Keratinocyte (primary cell): ENCODE measurements around the gene SCLY. TPM values are rescaled to one million over a fixed set of nuclear protein-coding genes. Genes with fewer than 3 reads are reported as not detected.

Source experiments
- DNase-seq: peaks from one replicate; pipeline ENCODE4 v3.0.0-alpha.2; 2011; ENCODE audit warnings: low read depth, missing footprints, low spot score
- FAIRE-seq: peaks from 2 replicates; lab custom pipeline; 2011; peaks lifted over from hg19 to GRCh38; lab: Jason Lieb, UNC
- H2AFZ ChIP-seq: 2 replicates; pipeline ENCODE4 v1.6.0; 2012; ENCODE audit warnings: low read length, control low read depth, inconsistent platforms; ENCODE audit not compliant: control insufficient read depth
- H3K27ac ChIP-seq: 2 replicates; pipeline ENCODE4 v1.5.1; 2011; ENCODE audit warnings: low read length; ENCODE audit not compliant: control insufficient read depth, insufficient read depth
- H3K27me3 ChIP-seq: 3 replicates; pipeline ENCODE4 v1.6.0; 2011; ENCODE audit warnings: low read length; ENCODE audit not compliant: control insufficient read depth, insufficient read depth; ENCODE audit errors: extremely low read depth
- H3K36me3 ChIP-seq, 2 experiments: 2 replicates in 1 of 2; 3 replicates in 1 of 2; pipeline ENCODE4 v1.5.1; 2011; ENCODE audit warnings: low read length in 2 of 2, mild to moderate bottlenecking in 1 of 2; ENCODE audit not compliant: control insufficient read depth in 2 of 2, insufficient read depth in 2 of 2; ENCODE audit errors: extremely low read depth in 1 of 2
- H3K4me1 ChIP-seq: 3 replicates; pipeline ENCODE4 v1.5.1; 2011; ENCODE audit warnings: low read length; ENCODE audit not compliant: control insufficient read depth, insufficient read depth; ENCODE audit errors: extremely low read depth
- H3K4me2 ChIP-seq: 3 replicates; pipeline ENCODE4 v1.6.0; 2011; ENCODE audit warnings: low read depth, low read length; ENCODE audit not compliant: control insufficient read depth, insufficient read depth; ENCODE audit errors: extremely low read depth
- H3K4me3 ChIP-seq, 3 experiments: fragments of 200-600 bp in 1 of 3; sonication (generic) in 1 of 3; 2 replicates in 2 of 3; 3 replicates in 1 of 3; pipeline ENCODE4 v1.5.1; 2011 to 2016; ENCODE audit warnings: low read length in 3 of 3, mild to moderate bottlenecking in 3 of 3, control low read depth in 2 of 3, inconsistent platforms in 1 of 3, low read depth in 1 of 3, mixed read lengths in 1 of 3, mixed run types in 1 of 3, moderate library complexity in 1 of 3; ENCODE audit not compliant: control insufficient read depth in 2 of 3, insufficient read depth in 2 of 3; ENCODE audit errors: extremely low read depth in 1 of 3
- H3K79me2 ChIP-seq: 2 replicates; pipeline ENCODE4 v1.6.0; 2012; ENCODE audit warnings: low read length; ENCODE audit not compliant: control insufficient read depth, insufficient read depth
- H3K9ac ChIP-seq: 3 replicates; pipeline ENCODE4 v1.6.0; 2011; ENCODE audit warnings: low read length; ENCODE audit not compliant: control insufficient read depth, insufficient read depth; ENCODE audit errors: extremely low read depth
- H3K9me1 ChIP-seq: 3 replicates; pipeline ENCODE4 v1.6.0; 2011; ENCODE audit warnings: low read length; ENCODE audit not compliant: control insufficient read depth, insufficient read depth; ENCODE audit errors: extremely low read depth
- H3K9me3 ChIP-seq: 2 replicates; pipeline ENCODE4 v1.5.1; 2012; ENCODE audit warnings: low read depth, low read length; ENCODE audit not compliant: control insufficient read depth
- H4K20me1 ChIP-seq: 3 replicates; pipeline ENCODE4 v1.6.0; 2011; ENCODE audit warnings: low read length; ENCODE audit not compliant: control insufficient read depth, insufficient read depth; ENCODE audit errors: extremely low read depth
- EZH2 ChIP-seq: IDR thresholded peaks from one replicate; pipeline ENCODE4 v1.6.1; 2012; ENCODE audit warnings: inconsistent platforms, mild to moderate bottlenecking, low read length, moderate library complexity
- dilution Hi-C: fragments of 300-500 bp; cut with MboI; formaldehyde crosslinking; loops from one replicate; pipeline ENCODE4 v1.7.0; 2020; ENCODE audit warnings: low sequenced_read_pairs; ENCODE audit not compliant: extremely low pct_ligation_motif_present
- polyA plus RNA-seq, 5 experiments: library from polyadenylated mRNA; depleted of rRNA in 3 of 5; stranded (reverse) in 3 of 5; stranded (forward) in 1 of 5; unstranded in 1 of 5; fragments of >200 nt; gene quantifications; 1 replicate in 1 of 5; 2 replicates in 3 of 5; 3 replicates in 1 of 5; pipeline versions ENCODE4 v1.2.1 to v1.2.3, GENCODE V29; 2011 to 2012; ENCODE audit warnings: missing spikeins in 2 of 5, low read depth in 1 of 5, low replicate concordance in 1 of 5
- TF ChIP-seq, protein P1 (sequence below), 3 experiments: IDR thresholded peaks in 1 of 3; conservative IDR thresholded peaks in 1 of 3; optimal IDR thresholded peaks in 1 of 3; 2 replicates in 2 of 3; 3 replicates in 1 of 3; pipeline versions ENCODE3 to v1.5.1; 2011; ENCODE audit warnings: low read length in 3 of 3, mild to moderate bottlenecking in 3 of 3, moderate library complexity in 2 of 3, control low read depth in 1 of 3, inconsistent platforms in 1 of 3; ENCODE audit not compliant: insufficient read depth in 2 of 3; ENCODE audit errors: extremely low read depth in 1 of 3

Gene SCLY
- polyA plus RNA-seq, 1 donor (not counting 4 experiments of a cell fraction or from before 2014, with no cell fraction given) = 11.8 TPM

DNA sequence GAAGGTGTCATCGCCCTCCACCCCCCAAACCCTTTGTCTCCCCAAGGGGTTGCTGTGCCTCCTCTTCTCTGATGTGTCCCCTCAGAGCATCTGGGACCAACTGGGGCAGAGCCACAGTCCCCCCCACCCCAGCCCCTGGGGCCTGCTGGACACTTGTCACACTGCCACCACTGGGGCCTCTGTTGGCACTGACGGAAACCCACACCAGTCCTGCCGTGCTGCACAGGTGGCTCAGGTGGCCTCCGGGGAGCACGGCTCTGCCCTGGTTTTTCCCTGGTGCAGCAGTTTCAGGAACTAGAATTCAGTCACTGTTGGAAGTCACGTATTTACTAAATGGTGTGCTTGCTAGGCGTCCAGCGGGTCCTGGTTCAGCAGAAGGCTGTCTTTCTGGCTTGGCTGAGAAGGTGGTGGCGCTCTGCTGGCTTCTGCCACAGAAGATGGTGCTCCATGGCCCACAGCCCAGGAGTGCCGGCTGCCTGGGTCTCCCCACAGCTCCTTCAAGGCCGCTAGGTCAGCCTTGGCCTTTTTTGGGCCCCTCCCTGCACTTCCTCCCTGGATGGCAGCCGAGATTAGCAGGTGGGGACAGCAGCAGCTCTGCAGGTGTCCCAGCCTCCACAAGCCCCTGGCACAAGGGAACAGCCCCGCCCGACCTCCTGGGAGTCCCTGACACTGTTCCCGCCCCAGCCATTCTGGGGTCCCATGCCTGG is 59.1 kb downstream of the SCLY start:
- H4K20me1 ChIP-seq = no peaks in the 10 kb centered on the region
- H3K4me2 ChIP-seq = no peak overlapping the region
- DNase-seq (no peak), FAIRE-seq (no peak)
- TF ChIP-seq, protein P1, sequence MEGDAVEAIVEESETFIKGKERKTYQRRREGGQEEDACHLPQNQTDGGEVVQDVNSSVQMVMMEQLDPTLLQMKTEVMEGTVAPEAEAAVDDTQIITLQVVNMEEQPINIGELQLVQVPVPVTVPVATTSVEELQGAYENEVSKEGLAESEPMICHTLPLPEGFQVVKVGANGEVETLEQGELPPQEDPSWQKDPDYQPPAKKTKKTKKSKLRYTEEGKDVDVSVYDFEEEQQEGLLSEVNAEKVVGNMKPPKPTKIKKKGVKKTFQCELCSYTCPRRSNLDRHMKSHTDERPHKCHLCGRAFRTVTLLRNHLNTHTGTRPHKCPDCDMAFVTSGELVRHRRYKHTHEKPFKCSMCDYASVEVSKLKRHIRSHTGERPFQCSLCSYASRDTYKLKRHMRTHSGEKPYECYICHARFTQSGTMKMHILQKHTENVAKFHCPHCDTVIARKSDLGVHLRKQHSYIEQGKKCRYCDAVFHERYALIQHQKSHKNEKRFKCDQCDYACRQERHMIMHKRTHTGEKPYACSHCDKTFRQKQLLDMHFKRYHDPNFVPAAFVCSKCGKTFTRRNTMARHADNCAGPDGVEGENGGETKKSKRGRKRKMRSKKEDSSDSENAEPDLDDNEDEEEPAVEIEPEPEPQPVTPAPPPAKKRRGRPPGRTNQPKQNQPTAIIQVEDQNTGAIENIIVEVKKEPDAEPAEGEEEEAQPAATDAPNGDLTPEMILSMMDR (optimal IDR thresholded peaks at IDR 0.05 in 1 of 3, IDR thresholded peaks at IDR 0.05 in 1 of 3, conservative IDR thresholded peaks at IDR 0.05 in 1 of 3; ENCODE audit: extremely low read depth in 1 of 3, insufficient read depth in 2 of 3, low read length in 3 of 3) = no peak
- dilution Hi-C loops = no loop called here
- no peak overlapping the region for H3K27ac ChIP-seq
- H3K27me3 ChIP-seq = peaks cover 33% of the 10 kb centered on the region
- no peaks in the 10 kb centered on the region for H3K9me3 ChIP-seq
- no peaks in the 10 kb centered on the region for H3K36me3 ChIP-seq
- no peaks in the 10 kb centered on the region for H3K79me2 ChIP-seq
- H3K4me3 ChIP-seq = no peak overlapping the region
- no peak overlapping the region for H2AFZ ChIP-seq
- no peak overlapping the region for H3K9ac ChIP-seq
- no peaks in the 10 kb centered on the region for H3K9me1 ChIP-seq
- H3K4me1 ChIP-seq = no peaks in the 10 kb centered on the region

DNA sequence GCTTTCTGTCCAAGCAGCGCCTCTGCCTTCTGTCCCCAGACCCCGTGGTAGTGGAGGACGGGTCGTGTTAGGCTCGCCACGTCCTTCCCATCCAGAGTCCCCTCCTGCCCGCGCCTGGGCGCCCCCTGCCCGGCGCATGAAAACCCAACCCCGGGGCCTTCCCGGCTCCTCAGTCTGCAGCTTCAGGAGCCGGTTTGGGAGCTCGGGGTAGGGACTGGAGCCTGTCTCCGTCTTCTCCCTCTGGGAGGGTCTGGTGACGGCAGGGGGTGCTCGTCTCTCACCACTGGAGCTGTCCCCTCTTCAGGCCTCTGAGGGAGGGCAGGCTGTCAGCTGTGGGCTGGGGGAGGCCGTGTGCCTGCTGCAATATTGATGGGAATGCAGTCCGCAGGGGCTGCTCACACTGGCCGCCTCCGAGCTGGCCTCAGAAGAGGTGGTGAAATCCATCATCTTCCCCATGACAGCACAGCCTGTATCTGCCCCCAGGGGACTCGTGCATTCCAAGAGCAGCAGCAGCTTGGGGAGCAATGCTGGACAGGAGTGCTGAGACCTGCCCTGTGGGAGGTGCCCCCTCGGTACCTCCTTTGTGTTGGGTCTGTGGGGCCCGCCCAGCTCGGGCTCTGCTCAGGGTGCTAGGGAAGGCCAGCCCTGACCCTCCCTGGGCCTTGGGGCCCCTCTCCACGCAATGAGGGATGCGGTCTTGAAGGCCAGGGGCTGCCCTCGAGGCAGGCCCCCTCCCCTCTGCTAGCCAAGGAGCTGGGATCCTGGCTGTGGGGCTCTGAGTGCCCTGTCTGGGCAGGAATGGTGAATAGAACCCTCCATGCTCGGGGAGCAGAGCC is 59.9 kb downstream of the SCLY start:
- dilution Hi-C loops = no loop called here
- TF ChIP-seq, protein P1 (optimal IDR thresholded peaks at IDR 0.05 in 1 of 3, IDR thresholded peaks at IDR 0.05 in 1 of 3, conservative IDR thresholded peaks at IDR 0.05 in 1 of 3; ENCODE audit: extremely low read depth in 1 of 3, insufficient read depth in 2 of 3, low read length in 3 of 3) = peak in 1 of 3 experiments; percentile 22
- no peak for TF ChIP-seq EZH2
- no peaks in the 10 kb centered on the region for H4K20me1 ChIP-seq
- peaks cover 33% of the 10 kb centered on the region for H3K27me3 ChIP-seq
- no peak for DNase-seq
- no peak for FAIRE-seq
- no peak overlapping the region for H3K9ac ChIP-seq
- no peaks in the 10 kb centered on the region for H3K9me3 ChIP-seq
- H3K4me1 ChIP-seq = no peaks in the 10 kb centered on the region
- H3K4me3 ChIP-seq = no peak overlapping the region
- no peaks in the 10 kb centered on the region for H3K9me1 ChIP-seq
- H3K36me3 ChIP-seq = no peaks in the 10 kb centered on the region
- H3K4me2 ChIP-seq = no peak overlapping the region
- H3K27ac ChIP-seq = no peak overlapping the region
- no peak overlapping the region for H2AFZ ChIP-seq
- no peaks in the 10 kb centered on the region for H3K79me2 ChIP-seq
